ENCODE measurements around the gene FSCN2.

Gene FSCN2, protein sequence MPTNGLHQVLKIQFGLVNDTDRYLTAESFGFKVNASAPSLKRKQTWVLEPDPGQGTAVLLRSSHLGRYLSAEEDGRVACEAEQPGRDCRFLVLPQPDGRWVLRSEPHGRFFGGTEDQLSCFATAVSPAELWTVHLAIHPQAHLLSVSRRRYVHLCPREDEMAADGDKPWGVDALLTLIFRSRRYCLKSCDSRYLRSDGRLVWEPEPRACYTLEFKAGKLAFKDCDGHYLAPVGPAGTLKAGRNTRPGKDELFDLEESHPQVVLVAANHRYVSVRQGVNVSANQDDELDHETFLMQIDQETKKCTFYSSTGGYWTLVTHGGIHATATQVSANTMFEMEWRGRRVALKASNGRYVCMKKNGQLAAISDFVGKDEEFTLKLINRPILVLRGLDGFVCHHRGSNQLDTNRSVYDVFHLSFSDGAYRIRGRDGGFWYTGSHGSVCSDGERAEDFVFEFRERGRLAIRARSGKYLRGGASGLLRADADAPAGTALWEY

DNA sequence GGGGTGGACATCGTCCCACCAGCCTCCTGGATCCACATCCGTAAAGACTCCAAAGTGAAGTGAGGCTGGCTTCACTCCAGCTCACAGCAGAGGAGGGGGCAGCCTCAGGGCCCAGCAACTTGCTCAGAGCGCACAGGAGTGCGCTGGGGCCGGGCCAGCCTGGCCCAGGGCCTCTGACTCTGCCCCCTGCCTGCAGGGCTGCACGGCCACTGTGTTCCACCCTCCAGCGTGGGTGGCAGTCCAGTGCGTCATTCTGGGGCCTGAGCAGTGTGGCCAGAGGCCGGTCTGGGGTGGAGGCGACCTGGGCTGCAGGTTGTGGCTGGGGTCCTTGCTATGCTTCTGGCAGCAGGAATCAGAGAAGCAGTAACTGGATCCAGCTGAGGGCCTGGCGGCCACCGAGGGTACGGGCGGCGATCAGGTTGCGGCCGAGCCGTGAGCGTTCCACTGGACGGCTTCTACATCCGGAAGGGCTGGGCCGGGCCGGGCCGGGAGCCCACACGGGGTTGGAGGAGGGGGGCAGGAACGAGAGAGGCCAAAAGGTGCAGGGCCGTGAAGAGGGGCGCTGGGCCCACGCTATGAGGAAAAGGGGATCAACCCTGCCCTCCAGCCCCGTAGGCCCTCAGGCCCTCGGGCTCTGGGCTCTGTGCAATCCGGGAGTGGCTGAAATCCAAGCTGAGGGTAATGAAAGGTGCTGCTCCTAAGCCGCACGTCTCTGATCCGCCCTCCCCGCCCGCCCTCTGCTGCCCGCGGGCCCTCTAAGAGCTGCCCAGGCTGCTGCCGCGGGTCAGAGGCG, at the start of gene FSCN2:
Gene FSCN2, plus strand, starts transcription at position 787 of the 793 bp plus-strand sequence. CDS start 155 bp downstream, outside the sequence.
- DNase-seq (ENCODE audit: low read depth): peak; percentile 57

DNA sequence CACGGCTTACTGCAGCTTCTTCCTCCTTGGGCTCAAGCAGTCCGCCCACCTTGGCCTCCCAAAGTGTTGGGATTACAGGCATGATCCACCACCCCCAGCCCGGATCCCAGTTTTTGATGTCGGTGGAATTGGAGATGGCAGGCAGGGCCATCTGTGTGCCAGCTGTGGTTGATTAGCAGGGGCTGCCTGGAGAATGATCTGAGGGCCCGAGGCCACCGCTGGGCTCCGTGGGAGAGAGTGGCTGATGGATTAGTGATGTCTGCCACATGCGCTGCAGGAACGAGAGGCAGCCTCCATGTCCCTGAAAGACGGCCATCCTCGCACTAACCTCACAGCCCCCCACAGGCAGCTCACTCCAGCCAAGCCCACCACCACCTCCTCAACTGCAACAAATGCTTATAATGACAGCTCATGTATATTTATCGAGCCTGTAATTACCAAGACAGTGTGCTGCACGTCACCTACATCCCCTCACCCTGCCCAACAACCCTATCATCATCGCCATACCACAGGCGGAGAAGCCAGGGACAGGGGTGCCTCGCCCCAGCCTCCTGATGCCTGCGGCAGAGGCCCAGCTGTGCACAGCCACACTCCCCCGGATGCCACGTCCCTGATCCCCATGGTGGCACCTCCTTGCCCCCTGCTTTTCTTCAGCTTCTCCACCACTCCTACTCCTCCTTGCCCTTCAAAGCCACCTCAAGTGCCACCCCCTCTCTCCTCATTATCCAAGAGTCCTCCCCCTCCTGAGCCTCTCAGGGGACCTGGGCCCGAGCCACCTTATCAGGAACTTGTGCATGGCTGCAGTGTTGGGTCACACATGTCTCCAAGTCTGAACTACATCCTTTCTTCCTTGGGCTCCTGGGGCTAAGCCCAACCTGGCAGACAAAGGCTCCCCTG, 48.8 kb upstream of the FSCN2 start:
- no peak for DNase-seq (ENCODE audit: low read depth)

DNA sequence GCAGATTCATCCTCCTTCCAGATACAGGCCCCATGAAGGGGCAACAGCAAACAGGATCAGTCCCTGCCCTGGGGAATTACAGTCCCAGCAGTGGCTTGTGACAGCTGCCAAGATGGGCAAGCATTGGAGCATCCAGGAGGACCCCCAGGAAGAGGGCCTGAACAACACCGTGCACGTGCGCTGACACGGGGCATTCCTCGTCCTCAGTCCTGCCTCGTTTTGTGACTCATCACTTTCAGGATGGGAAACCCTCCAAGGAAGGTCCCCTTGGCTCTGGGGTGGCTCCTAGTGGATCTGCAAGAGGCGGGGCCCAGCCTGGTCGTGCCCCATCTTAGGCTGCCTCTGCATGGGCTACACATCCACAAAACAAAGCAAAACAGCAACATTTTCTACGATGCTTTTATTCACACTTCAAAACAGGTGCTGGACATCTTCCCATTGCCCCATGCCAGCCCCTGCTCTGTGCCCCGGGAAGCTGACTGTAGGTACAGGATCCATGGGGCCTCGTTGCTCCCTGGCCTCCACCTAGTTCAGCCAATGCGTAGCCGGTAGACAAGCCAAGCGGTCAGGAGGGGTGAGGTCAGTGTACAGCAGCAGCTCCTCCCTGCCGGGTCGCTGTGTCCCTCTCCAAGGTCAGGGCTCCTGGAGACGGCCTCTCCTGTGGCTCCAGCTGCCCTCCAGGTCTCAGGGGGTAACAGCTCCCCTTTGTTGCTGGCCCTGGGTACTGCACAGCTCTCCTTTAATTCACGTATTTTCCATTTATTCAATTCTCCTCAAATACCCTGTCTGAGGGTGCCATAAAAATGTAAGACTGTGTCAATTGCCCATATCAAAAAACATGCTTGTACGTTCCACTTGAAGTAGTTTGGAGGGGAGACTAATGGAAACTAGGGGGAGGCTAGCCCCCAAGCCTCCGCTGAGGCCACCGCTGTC, 47.8 kb upstream of the FSCN2 start:
- DNase-seq (ENCODE audit: low read depth): peak; percentile 78

DNA sequence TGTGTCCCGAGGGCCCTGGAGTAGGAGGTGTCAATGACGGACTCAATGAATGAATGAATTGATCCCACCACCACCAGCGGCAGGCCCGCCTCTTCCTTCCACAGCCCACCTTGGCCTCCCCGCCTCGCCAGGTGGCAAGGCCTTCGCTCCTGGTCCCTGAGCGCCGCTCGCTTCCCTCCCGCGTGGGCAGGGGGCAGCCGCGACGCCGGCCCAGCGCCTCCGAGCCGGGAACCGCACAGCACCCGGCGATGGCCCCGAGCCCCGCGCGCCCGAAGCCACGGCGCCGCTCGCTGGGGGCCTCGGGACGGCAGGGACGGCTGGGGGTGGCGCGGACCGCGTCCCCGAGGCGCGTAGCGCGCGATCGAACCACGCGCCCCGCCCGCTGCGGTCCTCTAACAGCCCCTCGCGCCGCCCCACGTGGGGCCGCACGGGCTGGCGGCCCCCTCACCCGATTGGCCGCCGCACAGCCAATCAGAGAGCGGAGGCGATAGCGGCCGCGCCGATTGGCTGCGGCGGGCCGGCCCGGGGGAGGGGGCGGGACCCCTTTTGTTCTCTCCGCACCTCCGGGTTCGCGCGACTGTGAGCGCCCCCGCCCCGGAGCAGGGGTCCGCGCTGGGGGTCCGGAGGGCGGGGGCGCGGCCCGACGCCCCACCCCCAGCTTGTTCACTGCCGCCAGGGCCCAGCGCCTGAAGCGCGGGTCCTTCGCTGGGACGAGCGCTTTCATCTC, 46.9 kb upstream of the FSCN2 start:
- DNase-seq (ENCODE audit: low read depth): no peak

DNA sequence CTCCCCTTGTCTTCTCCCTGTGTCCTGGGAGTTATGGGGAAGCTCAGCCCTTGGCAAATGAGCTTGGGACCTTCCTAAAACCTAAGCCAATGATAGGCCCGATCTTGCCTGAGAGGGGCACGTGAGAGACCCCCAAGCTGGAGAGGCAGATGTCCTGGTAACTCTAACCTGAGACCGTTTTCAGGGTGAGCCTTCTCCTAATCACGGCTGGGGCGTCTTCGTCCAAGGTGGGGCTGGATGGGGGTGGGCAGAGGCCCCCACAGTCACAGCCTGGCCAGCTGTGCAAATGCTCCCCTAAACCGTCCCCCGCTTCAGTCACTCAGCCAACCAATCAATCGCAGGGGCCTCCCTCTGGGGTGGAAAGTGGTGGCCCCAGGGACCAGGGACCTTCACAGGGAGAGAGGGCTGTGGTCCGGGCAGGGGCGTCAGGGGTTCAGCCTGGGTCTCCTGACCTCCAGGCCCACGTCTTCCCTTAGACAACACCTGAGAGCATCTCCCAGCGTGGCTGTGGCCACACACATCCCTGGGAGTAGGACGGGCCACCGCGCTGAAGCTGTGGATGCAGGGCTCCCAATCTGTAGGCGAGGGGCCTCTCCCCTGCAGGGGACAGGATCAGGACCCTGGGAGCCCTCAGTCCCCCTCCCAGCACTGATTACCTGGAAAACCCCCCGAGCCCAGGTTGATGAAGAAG, 46.2 kb upstream of the FSCN2 start:
- DNase-seq (ENCODE audit: low read depth): no peak

DNA sequence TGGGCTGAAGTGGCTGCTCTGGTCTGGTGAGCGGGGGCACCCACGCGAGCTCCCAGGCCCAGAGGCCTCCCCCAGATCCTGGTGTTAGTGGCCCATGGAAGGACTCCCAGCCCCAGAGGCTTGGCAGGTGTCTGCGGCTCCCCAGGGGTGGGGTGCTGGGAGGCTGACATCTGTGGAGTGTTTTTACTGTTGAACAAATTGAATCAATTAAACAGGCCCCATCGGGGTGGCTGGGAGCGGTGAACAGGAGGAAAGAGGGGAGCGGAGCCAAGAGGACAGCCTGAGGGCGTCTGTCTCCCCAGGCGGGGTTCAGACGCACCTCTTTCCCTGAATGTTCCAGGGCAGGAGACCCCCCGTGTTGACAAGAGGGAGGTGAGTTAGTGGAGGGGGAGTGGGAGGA, 45.5 kb upstream of the FSCN2 start:
- no peak for DNase-seq (ENCODE audit: low read depth)

DNA sequence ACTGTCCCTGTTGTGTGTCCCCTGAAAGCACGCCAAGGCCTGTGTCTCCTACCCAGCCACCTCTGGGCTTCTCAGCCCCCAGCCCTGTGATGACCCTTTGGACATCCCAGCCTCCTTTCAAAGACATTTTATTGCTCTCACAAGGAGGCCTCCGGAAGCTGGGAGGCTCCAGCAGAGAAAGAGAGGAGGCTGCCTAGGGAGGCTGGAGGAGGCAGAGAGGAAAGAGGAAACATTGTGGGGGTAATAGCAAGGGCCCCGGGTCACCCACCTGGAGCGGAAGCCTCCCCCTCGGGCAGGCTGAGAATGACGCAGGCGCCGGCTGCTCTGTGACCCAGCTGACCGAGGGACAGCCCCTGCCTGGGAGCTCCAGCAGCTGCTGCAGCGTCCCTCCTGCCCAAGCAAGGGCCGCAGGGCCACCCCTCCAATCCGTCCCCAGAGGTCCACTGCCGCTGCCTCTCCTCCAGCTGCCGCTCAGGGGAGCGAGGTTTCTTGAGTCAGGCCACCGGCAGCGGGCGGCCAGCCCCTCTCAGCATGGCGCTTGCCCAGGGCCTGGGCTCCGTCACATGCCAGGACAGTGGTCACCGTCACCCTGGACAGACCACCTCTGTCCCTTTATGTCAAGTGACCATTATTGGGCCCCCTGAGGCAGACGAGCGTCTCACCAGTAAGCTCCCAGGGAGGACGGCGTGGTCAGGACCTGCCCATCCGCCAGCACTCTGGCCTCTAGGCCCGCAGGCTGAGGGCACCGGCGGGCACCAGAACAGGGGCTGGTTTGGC, 44.9 kb upstream of the FSCN2 start:
- DNase-seq (ENCODE audit: low read depth): no peak

DNA sequence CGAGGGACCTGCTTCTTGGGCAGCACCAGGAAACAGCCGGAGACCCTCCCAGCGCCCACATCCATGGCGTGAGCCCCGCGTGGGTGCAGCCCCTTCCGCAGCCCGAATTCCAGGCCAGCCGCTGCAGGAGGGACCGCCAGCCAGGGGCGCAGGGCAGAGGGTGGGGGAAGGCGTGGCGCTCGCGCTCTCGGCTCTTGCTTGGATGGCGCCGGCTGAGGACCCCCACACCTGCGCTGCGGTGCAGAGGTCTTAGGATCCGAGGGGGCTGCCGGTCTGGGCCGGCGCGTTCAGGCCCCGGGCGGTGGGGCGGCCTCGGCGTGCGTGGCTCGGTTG, 44.3 kb upstream of the FSCN2 start:
- DNase-seq (ENCODE audit: low read depth): no peak

DNA sequence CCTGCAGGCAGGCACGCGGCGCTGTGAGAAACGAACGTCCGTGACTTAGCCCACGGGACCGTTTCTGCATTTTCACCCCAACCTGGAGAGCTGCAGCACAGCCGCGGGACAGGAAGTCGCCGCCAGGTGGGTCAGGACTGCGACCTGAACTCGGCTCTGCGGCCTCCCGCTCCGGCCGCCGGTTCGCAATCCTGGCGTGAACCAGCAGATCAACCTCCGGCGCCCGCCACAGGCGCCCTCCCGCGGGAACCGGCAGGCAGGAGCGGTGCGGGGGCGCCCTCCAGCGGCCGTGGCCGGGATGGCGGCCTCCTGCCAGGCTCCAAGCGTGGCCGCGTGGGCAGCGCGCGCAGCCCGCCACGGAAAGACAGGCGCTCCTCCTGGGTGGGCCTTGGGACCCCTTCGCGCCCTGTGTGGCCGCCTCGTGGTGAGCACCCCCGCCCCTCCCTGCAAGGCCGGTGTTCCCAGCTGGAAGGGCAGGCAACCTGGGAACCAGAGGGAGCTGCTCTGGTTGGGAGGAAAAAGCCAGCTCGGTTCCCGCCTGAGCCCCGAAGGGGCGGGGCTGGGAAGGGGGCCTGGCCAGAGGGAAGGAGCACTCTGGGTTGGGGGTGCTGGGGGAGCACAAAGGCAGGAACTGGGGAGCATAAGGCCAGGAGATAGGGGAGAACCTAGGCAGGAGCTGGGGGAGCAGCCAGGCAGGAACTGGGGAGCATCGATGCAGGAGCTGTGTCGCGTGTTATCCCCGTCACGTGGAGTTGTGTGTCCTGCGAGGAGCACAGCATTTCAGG, 43.8 kb upstream of the FSCN2 start:
- peak; percentile 86 for DNase-seq (ENCODE audit: low read depth)

DNA sequence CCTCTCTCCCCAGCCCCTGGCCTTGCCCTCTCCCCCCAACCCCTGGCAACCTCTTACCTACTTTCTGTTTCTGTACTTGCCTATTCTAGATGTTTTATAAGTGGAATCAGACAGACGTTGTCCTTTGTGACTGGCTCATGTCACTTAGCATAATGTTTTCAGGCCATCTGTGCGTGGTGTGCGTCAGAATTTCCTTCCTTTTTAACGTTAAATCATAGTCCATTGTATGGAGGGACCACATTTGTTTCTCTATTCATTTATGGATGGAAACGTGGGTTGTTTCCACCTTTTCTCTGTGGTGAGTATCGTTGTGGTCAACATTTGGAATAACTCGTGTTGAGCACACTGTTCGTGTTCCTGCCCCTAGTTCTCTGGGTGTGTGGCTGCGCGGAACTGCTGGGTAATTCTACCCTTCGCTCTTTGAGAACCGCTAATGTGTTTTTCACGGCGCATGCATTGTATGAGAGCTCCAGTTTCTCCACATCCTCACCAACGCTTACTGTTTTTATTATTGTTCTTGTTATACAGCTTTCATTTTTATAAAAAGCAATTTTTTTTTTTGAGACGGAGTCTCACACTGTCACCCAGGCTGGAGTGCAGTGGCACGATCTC, 41.9 kb upstream of the FSCN2 start:
- DNase-seq (ENCODE audit: low read depth): no peak

DNA sequence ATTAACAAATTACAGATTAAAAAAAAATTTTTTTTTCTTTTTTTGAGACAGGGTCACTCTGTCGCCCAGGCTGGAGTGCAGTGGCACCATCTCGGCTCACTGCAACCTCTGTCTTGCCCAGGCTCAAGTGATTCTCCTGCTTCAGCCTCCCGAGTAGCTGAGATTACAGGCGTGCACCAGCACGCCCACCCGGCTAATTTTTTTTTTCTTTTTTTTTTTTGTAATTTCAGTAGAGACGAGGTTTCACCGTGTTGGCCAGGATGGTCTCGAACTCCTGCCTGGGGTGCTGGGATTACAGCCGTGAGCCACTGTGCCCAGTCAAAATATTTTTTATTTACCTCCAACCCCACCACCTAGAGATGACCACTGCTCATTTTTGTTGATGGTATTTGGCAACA, 41.1 kb upstream of the FSCN2 start:
- no peak for DNase-seq (ENCODE audit: low read depth)

DNA sequence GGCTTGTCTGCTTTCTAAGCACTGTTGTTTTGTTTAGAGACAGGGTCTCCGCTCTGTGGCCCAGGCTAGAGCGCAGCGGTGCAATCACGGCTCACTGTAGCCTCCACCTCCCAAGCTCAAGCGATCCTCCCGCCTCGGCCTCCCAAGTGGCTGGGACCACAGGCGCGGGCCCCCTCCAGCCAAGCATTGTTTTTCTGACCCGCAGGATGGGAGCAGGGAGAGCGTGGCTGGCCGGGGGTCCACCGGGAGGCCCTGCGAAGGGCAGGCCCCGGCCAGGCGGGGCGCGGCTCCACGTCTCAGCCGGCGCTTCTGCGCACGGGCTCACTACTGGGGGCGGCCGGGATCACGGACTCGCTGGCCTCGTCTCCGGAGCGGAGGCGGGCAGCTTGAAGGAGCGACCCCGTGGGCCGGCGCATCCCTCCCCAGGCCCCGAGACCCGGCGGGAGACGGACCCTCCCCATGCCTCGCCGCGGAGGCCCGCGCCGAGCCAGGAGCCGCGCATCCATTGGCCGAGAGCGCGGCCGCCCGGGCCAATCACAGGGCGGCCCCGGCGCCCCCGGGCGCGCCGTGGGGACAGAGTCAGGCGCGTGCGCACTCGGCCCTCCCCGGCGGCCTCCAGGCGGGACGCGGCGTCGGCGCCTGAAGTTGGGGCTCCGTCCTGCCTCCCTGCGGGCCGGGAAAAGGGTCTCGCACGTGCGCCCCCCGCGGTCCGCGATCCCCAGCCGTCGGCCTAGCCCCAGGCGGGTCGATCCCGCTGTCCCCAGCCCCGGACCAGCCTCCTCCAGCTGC, 40.5 kb upstream of the FSCN2 start:
- DNase-seq (ENCODE audit: low read depth): peak; percentile 78

DNA sequence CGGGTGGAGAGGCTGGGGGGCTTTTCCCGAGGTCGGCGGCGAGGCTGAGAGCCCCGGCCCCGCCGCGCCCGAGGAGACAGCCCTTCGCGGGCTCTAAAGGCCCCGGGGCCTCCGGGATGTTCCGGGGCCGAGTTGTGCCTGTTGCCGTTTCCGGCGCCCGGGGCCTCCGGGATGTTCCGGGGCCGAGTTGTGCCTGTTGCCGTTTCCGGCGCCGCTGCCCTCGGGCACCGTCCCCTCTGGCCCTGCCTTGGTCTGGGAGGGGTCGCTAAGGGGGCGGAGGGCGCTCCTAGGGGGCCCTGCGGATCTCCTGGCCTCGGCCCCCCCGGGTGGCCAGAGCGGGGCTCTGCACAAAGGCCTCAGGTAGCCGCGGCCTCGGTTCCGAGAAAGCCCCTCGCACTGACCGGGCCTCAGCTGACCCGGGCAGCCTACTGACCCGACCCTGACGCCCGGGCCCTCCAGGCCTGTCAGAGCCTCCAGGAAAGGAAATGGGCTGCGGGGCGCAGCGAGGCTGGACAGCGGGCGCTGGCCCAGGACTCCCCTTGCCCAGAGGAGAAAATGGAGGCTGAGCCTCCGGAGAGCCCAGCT, 39.8 kb upstream of the FSCN2 start:
- DNase-seq (ENCODE audit: low read depth): peak; percentile 36

DNA sequence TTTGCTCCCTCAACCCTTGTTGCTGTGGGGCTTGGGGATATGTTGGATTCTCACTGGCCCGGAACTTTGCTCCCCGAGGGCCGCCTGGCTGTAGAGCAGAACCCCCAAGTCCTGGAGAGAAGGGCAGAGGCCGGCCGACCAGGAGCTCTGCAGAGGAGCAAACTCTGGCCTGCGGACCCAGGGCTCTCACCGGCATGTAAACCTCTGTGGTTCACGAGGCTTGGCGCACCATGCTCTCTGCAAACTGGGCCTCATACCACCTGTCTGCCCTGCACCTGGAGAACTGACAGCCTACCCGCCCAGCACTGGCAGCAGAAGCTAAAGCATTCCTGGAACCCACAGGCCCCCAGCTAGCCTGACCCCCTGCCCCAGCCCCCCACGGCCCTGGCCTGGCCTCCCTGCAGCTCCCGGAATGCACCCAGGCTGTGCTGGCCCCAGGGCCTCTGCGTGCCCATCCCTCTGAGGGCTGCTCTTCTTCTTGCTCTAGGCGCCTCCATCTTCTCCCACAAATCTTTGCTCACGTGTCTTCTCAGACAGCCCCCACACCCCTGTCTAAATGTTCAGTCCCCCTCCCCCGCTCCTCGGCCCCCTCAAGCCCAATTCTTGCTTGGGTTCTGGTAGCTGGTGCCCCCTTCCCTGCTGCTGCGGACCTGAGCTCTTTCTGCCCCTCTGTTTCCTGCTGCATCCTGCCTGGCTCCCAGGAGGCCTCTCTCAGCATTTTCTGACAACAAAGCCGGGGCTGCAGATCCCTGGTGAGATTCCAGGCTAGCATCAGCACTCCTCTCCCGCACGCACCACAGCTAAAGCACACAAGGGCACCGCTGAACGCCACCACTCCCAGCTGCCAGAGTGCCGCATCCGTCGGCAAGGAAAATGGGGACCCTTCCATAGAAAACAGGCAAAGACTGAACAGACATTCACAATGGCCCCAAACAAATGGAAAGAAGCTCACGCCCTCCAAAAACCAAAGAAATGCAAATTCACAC, 38.9 kb upstream of the FSCN2 start:
- no peak for DNase-seq (ENCODE audit: low read depth)
